Stimulated activated CD8-positive, alpha-beta memory T cell treated with anti-CD3 and anti-CD28 coated beads, Interleukin-2, amount 100 ng/mL, for 1 hour (primary cell): ENCODE results near the gene OR8B8.
"Not testable (repeated sequence)": the region's sequence is repeated elsewhere in the genome, so short reads cannot be mapped to it uniquely, and the experiment has no call there.

ENCODE experiments used
- DNase-seq, 2 donors: peaks; one replicate each; pipeline ENCODE4 v3.0.0-alpha.2; 2020; ENCODE audit warnings: low read depth in 2 of 2

Gene OR8B8

DNA sequence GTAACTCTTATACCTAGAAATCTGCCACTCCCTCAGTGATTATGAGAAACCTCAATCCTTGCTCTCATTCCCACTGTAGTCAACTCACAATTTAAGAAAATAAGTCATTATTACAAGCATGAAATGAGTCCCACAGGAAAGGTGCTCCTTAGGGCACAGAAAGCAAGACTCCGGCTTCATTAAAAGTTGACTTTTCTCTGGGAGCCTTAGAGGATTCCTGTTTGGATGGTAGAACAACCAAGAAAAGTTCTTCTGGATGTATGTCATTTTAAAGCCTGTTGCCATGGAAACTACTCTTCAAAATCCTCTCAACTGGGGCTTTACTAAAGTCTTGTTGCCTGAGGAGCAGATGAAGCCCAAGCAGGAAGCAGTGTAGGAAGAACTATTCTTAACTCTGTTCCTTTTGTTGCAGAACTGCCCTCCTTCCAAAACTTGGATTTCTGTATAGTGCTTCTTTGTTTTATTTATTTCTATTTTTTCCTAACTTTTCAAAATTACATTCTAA, at the start of gene OR8B8:
TSS of gene OR8B8 (minus strand) at position 51 of the 505 bp plus-strand sequence. CDS start 4,611 bp downstream, outside the sequence.
- no peak for DNase-seq

- no peak for DNase-seq
These were observed 47.6 kb upstream of the OR8B8 start for GRCh38 chr11:124493016-124493655.

GRCh38 chr11:124483422-124483821, 37.9 kb upstream of the OR8B8 start:
- no peak for DNase-seq

- DNase-seq = no peak
These were observed 37.1 kb upstream of the OR8B8 start for GRCh38 chr11:124482362-124483147.

GRCh38 chr11:124481365-124482323, 36.1 kb upstream of the OR8B8 start:
- DNase-seq = no peak

GRCh38 chr11:124479561-124479960, 34.1 kb upstream of the OR8B8 start:
- DNase-seq = no peak

GRCh38 chr11:124475265-124475664, 29.8 kb upstream of the OR8B8 start:
- no peak for DNase-seq

GRCh38 chr11:124474779-124475178, 29.3 kb upstream of the OR8B8 start:
- no peak for DNase-seq

DNA sequence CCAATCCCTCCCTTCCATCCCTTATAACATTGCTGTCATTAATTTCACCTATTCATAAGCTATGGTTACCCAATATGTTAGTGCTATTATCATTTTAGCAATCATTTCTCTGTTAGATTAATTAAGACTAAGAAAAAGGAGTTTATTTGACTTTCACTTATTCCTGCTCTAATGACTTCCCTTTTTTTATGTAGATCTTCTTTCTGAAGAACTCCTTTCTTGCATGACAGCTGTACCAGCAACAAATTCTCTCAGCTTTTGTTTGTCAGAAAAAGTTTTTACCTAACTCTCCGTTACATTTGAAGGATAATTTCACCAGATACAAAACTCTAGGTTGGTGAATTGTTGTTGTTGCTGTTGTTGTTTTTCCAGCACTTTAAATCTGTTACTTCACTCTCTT, 28.6 kb upstream of the OR8B8 start:
- DNase-seq = no peak

GRCh38 chr11:124473476-124473875, 28.0 kb upstream of the OR8B8 start:
- no peak for DNase-seq

DNA sequence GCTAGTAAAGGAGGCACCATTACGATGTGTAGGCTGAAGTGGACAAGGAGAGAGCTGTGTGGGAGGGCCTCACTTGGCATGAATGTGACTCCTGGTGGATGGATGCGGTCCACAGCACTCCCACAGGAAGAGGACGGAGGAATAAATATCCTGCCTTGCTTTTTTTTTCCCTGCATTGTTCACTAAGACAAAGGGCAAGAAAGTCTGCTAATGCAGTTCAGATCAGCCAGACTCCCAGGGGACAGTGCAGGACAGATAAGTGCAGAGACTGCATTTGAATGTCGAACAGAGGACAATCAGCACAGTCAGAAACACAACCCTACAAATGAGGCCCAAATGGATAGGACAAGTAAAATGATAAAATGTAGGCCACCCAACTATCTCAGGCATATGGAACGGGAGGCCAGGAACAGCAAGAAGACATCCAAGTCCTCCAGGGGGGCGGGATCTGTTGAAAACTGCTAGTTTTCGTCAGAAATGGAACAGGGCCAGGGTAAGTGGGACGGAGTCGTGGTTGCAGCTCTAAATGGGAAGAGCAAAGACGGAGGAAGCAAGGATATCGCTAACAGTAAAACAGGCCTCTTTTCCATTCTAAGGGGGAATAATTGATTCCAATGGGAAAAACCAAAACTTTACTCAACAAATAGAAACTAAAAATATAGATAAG, 25.2 kb upstream of the OR8B8 start:
- no peak for DNase-seq

DNA sequence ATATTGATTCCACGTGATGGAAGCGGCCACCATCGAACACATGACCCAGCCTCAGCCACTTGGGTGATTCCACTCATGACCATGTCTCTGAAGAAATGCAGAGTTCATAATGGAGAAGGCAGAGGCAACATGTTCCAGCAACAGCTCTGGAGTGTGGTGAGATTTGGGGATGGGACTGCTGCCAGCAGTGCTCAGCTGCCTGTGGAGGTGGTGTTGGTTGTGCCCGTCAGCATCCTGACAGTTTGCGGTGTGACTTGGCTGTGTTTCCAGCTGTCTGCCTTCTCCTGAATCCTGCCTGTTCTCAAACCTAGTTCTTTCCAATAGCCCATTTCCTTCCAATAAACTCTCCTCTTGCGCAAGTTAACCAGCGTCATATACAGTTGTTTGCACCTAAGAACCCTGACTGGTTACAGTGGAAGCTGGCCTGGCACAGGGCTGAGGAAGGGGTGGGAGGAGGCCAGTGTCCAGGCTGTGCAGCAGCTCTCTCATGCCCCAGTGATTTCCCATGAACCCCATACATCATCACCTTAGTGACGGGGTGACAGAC, 22.0 kb upstream of the OR8B8 start:
- DNase-seq = no peak

DNA sequence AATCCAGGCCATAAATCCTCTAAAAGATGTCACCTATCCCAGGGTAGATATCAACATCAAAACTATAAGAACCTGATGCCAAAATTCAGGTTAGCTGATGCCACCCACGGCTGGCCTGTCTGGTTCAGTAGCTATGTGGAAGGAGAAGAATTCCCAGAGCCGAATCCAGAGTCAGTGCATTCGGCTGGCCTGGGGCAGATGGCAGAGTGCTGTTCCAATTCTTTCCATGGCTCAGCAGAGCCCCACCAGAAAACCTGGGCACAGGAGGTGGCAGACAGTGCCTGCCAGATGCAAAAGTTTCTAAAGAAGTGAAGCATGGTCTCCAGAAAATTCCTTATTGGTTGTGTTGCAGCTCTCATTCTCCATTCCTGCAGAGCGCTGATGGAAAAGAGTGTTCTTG, 19.9 kb upstream of the OR8B8 start:
- DNase-seq = no peak

- no peak for DNase-seq
These were observed 18.5 kb upstream of the OR8B8 start for GRCh38 chr11:124463990-124464389.

DNA sequence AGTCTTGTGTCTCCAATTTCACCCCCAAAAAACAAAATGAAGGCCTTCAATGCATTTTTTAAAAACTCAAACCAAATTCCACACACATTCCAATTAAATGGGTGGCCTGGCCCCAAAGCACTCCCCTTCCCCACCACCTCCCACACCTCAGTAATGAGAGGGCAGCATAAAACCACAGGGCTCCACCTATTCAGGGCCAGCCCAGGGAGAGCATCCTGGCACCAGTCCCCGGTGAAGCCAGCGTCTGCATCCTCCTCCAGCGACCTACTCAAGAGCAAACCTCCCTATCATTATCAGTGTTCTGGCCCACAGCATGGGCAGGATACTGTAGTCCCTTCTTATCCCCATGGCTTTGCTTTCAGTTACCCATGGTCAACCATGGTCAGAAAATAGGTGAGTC, 17.8 kb upstream of the OR8B8 start:
- DNase-seq = no peak

GRCh38 chr11:124460459-124460858, 15.0 kb upstream of the OR8B8 start:
- no peak for DNase-seq

DNA sequence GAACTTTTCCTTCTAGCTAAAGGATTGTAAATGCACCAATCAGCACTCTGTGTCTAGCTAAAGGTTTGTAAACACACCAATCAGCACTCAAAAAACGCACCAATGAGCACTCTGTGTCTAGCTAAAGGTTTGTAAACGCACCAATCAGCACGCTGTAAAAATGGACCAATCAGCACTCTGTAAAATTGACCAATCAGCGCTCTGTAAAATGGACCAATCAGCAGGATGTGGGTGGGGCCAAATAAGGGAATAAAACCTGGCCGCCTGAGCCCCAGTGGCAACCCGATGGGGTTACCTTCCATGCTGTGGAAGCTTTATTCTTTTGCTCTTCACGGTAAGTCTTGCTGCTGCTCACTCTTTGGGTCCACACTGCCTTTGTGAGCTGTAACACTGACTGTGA, 13.9 kb upstream of the OR8B8 start:
- not testable (repeated sequence) for DNase-seq

- no peak for DNase-seq
These were observed 9.1 kb upstream of the OR8B8 start for GRCh38 chr11:124454552-124454951.

DNA sequence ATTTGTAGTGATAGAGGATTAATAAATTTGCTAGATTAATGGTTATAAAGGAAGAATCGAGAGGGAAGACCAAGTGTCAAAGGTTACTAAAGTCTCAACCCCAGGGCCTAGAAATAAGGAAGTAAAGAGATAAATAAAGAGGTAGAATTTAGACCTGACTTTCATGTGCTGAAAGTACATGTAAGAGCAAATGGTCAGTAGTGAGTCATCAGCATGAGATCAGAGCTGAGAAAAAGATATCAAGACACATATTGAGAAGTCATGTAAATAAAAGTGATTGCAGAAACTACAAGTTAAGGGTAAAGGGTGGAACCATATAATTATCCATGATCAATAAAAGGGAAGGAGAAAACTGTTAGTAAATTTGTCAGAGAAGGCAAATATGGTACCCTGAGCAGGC, 1.4 kb upstream of the OR8B8 start:
- no peak for DNase-seq

DNA sequence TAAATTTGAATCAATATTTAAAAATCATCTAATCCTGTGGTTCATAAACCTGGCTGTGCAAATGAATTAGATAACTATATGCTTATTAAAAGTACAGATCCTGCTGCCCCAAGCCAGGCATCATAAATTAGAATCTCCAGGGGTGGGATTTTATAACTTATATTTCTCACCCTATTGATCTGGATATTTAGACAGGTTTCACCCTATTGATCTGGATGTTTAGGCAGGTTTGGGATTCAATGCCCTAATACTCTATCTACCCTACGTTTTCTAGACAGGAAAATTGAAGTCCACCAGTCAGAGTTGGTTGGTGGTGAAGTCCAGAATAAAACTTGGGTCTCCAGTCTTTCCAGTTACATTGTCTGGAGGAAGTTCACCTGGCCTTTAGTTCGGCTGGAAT, 2.6 kb downstream of the OR8B8 start:
- DNase-seq = no peak

GRCh38 chr11:124442442-124442841, 3.1 kb downstream of the OR8B8 start:
- DNase-seq = no peak
